ENCODE results near the gene HEPH.
"Not testable (repeated sequence)": the region's sequence is repeated elsewhere in the genome, so short reads cannot be mapped to it uniquely, and the experiment has no call there.

HEPH gene

GRCh38 chrX:66163849-66164411 lies at the start of gene HEPH:
HEPH (plus strand) TSS chrX:66164247; CDS start chrX:66170571, 6,324 bp downstream.
- DNase-seq (ENCODE audit: low read depth), result no peak

GRCh38 chrX:66118722-66119121 lies 45.3 kb upstream of the HEPH start:
- DNase-seq (ENCODE audit: low read depth), result not testable (repeated sequence)

- DNase-seq (ENCODE audit: low read depth), result not testable (repeated sequence)
Observed at GRCh38 chrX:66121354-66121753, 42.7 kb upstream of the HEPH start.

- DNase-seq (ENCODE audit: low read depth), result no peak
Observed at GRCh38 chrX:66126662-66127061, 37.4 kb upstream of the HEPH start.

- DNase-seq (ENCODE audit: low read depth), result no peak
Observed at GRCh38 chrX:66130469-66130868, 33.6 kb upstream of the HEPH start.

GRCh38 chrX:66135284-66135683 lies 28.8 kb upstream of the HEPH start:
- not testable (repeated sequence) for DNase-seq (ENCODE audit: low read depth)

- DNase-seq (ENCODE audit: low read depth), result no peak
Observed at GRCh38 chrX:66142351-66142750, 21.7 kb upstream of the HEPH start.

- DNase-seq (ENCODE audit: low read depth), result no peak
Observed at GRCh38 chrX:66144258-66144657, 19.8 kb upstream of the HEPH start.

GRCh38 chrX:66149519-66149918 lies 14.5 kb upstream of the HEPH start:
- DNase-seq (ENCODE audit: low read depth), result no peak

GRCh38 chrX:66150163-66150562 lies 13.9 kb upstream of the HEPH start:
- DNase-seq (ENCODE audit: low read depth), result no peak

- DNase-seq (ENCODE audit: low read depth), result no peak
Observed at GRCh38 chrX:66162331-66162822, 1.7 kb upstream of the HEPH start.

- DNase-seq (ENCODE audit: low read depth), result no peak
Observed at GRCh38 chrX:66163447-66163846, 600 bp upstream of the HEPH start.

- no peak for DNase-seq (ENCODE audit: low read depth)
Observed at GRCh38 chrX:66164470-66164869, 423 bp downstream of the HEPH start.

- DNase-seq (ENCODE audit: low read depth), result no peak
Observed at GRCh38 chrX:66164931-66165330, 884 bp downstream of the HEPH start.

- DNase-seq (ENCODE audit: low read depth), result no peak
Observed at GRCh38 chrX:66166671-66167070, 2.6 kb downstream of the HEPH start.

- no peak for DNase-seq (ENCODE audit: low read depth)
Observed at GRCh38 chrX:66167431-66167830, 3.4 kb downstream of the HEPH start.

- DNase-seq (ENCODE audit: low read depth), result no peak
Observed at GRCh38 chrX:66176134-66176533, 12.1 kb downstream of the HEPH start.

- no peak for DNase-seq (ENCODE audit: low read depth)
Observed at GRCh38 chrX:66191563-66191962, 27.5 kb downstream of the HEPH start.

GRCh38 chrX:66193821-66194220 lies 29.8 kb downstream of the HEPH start:
- no peak for DNase-seq (ENCODE audit: low read depth)

- DNase-seq (ENCODE audit: low read depth), result no peak
Observed at GRCh38 chrX:66200050-66200664, 36.1 kb downstream of the HEPH start.

- DNase-seq (ENCODE audit: low read depth), result no peak
Observed at GRCh38 chrX:66200855-66201795, 37.1 kb downstream of the HEPH start.

- no peak for DNase-seq (ENCODE audit: low read depth)
Observed at GRCh38 chrX:66203114-66203513, 39.1 kb downstream of the HEPH start.

GRCh38 chrX:66221856-66222255 lies 57.8 kb downstream of the HEPH start:
- DNase-seq (ENCODE audit: low read depth), result no peak
